ENCODE data around the gene AHRR.

The AHRR gene

DNA sequence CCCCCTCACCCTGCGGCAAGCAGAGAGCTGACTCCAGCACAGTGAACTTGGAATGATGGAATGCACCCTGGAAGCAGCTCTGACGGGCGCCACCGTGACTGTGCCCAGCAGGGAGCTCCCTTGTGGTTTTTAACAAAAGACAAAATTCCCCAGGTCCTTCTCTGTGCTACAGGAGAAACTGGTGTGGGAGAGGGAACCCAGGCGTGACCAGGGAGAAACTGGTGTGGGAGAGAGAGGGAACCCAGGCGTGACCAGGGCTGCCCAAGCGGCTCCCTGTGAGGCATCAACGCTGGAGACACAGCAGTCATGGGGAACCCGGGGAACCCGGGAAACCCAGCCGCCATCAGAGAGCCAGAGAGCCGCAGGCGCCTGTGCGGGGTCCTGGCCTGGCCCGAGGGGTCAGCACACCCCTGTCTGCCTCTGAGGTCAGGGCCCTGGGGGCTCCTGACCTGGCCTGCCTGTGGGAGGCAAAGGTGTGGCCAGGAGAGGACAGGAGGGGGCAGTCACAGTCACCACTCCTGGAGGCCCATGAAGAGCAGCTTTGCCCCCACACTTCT, 3.1 kb upstream of the AHRR start:
- Histone ChIP-seq H3K27ac (ENCODE audit: low read depth, low read length) (no peak overlapping the region), H3K27me3 (ENCODE audit: control insufficient read depth in 5 of 5, insufficient read depth in 4 of 5, low read length in 5 of 5) (peaks cover 17 to 40% (median 34%) of the 10 kb centered on the region in 5 donors), H3K9me3 (ENCODE audit: control insufficient read depth in 5 of 5, low read length in 5 of 5) (no peaks in the 10 kb centered on the region), H3K4me3 (ENCODE audit: low read depth in 1 of 5, low read length in 5 of 5) (no peak overlapping the region), H3K4me1 (ENCODE audit: control insufficient read depth in 5 of 5, insufficient read depth in 5 of 5, low read length in 5 of 5) (peaks cover 0 to 33% (median 18%) of the 10 kb centered on the region in 5 donors), H3K9ac (ENCODE audit: low read length in 5 of 5) (no peak overlapping the region), H3K36me3 (ENCODE audit: control insufficient read depth in 5 of 5, insufficient read depth in 5 of 5, low read length in 5 of 5) (peaks cover 4 to 41% (median 32%) of the 10 kb centered on the region in 5 donors)

- Histone ChIP-seq H3K4me1 (ENCODE audit: control insufficient read depth in 5 of 5, insufficient read depth in 5 of 5, low read length in 5 of 5) (peaks cover 0 to 30% (median 18%) of the 10 kb centered on the region in 5 donors), H3K4me3 (ENCODE audit: low read depth in 1 of 5, low read length in 5 of 5) (no peak overlapping the region), H3K9ac (ENCODE audit: low read length in 5 of 5) (no peak overlapping the region), H3K36me3 (ENCODE audit: control insufficient read depth in 5 of 5, insufficient read depth in 5 of 5, low read length in 5 of 5) (peaks cover 4 to 34% (median 25%) of the 10 kb centered on the region in 5 donors), H3K27ac (ENCODE audit: low read depth, low read length) (no peak overlapping the region), H3K27me3 (ENCODE audit: control insufficient read depth in 5 of 5, insufficient read depth in 4 of 5, low read length in 5 of 5) (peaks cover 19 to 43% (median 34%) of the 10 kb centered on the region in 5 donors), H3K9me3 (ENCODE audit: control insufficient read depth in 5 of 5, low read length in 5 of 5) (no peaks in the 10 kb centered on the region)
Measured at GRCh38 chr5:318931-319601, 2.4 kb upstream of the AHRR start.

DNA sequence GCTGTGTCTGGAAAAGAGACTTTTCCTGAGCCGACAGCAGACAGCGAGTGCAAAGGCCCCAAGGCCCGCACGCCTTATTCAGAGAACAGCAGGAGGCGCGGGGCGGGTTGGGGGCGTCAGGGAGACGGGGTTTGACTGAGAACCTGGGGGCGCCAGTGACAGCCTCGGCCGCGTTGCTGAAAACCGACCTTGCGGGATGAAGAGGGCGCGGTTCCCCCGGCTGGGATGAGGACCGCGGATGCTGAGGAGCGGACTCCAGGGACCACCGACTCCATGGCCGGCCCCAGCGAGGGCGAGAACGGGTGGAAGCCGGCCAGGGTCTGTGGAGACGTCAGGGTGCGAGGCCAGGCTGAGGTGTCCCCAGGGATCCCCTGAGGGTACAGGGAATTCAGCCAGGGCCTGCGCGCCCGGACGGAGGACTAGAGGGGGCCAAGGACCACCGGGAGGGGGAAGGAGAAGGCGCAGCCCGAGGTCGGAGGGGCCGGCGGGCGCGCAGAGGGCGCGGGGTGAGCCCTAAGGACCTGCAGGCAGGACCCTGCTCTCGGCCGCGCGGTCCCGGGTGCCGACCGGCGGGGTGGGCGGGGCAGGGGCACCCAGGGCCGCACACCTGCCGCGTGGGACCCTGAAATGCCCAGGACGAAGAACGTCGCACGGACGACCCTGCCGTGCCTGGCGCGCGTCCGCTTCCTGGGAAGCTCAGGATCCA, 837 bp upstream of the AHRR start:
- H3K27ac ChIP-seq (ENCODE audit: low read depth, low read length): no peak overlapping the region
- H3K9me3 ChIP-seq (ENCODE audit: control insufficient read depth in 5 of 5, low read length in 5 of 5): no peaks in the 10 kb centered on the region
- H3K4me1 ChIP-seq (ENCODE audit: control insufficient read depth in 5 of 5, insufficient read depth in 5 of 5, low read length in 5 of 5): peaks cover 0 to 25% (median 18%) of the 10 kb centered on the region in 5 donors
- H3K9ac ChIP-seq (ENCODE audit: low read length in 5 of 5): no peak overlapping the region
- H3K27me3 ChIP-seq (ENCODE audit: control insufficient read depth in 5 of 5, insufficient read depth in 4 of 5, low read length in 5 of 5): peaks cover 19 to 43% (median 36%) of the 10 kb centered on the region in 5 donors
- H3K4me3 ChIP-seq (ENCODE audit: low read depth in 1 of 5, low read length in 5 of 5): peak overlapping the region in 4 of 5 donors; percentile 11 to 57 (median 51)
- peaks cover 0 to 18% (median 9%) of the 10 kb centered on the region in 5 donors for H3K36me3 ChIP-seq (ENCODE audit: control insufficient read depth in 5 of 5, insufficient read depth in 5 of 5, low read length in 5 of 5)

GRCh38 chr5:321726-322251, 275 bp downstream of the AHRR start:
- Histone ChIP-seq H3K4me3 (ENCODE audit: low read depth in 1 of 5, low read length in 5 of 5) (peak overlapping the region in 4 of 5 donors; percentile 22 to 57 (median 51)), H3K4me1 (ENCODE audit: control insufficient read depth in 5 of 5, insufficient read depth in 5 of 5, low read length in 5 of 5) (peaks cover 0 to 25% (median 18%) of the 10 kb centered on the region in 5 donors), H3K9ac (ENCODE audit: low read length in 5 of 5) (no peak overlapping the region), H3K27ac (ENCODE audit: low read depth, low read length) (no peak overlapping the region), H3K9me3 (ENCODE audit: control insufficient read depth in 5 of 5, low read length in 5 of 5) (no peaks in the 10 kb centered on the region), H3K36me3 (ENCODE audit: control insufficient read depth in 5 of 5, insufficient read depth in 5 of 5, low read length in 5 of 5) (peaks cover 0 to 7% (median under 1%) of the 10 kb centered on the region in 5 donors), H3K27me3 (ENCODE audit: control insufficient read depth in 5 of 5, insufficient read depth in 4 of 5, low read length in 5 of 5) (peaks cover 19 to 43% (median 36%) of the 10 kb centered on the region in 5 donors)

DNA sequence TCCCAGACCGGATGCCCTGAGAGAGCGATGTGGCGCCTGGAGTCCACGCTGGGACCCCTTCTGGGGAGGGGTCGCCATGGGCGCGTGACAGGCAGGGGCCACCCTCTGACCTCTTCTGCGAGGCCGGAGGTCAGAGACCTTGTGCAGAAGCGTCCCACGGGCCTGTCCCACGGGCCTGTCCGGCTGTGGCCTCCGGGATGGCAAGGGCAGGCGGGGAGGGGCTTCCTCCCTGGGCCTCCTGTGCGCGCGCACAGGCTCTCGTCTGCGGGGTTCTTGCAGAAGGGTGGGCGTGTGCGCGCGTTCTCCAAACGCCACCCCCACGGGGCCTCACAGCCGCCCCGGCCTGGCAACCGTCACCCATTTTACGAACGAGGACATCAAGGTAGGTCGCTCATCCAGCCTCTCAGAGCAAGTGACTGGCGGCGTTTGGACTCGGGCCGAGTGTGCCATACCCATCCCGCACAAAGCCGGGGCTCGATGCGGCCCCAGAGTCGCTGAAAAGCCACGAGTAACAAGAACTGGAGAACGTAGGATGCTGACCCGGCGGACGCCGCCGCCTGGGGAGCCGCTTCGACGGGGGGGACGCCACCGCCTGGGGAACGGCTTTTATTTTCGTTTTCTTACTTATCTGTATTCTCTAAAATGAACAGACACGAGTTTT, 897 bp downstream of the AHRR start:
- Histone ChIP-seq H3K27me3 (ENCODE audit: control insufficient read depth in 5 of 5, insufficient read depth in 4 of 5, low read length in 5 of 5) (peaks cover 19 to 43% (median 36%) of the 10 kb centered on the region in 5 donors), H3K36me3 (ENCODE audit: control insufficient read depth in 5 of 5, insufficient read depth in 5 of 5, low read length in 5 of 5) (peaks cover 0 to under 1% (median 0%) of the 10 kb centered on the region in 5 donors), H3K27ac (ENCODE audit: low read depth, low read length) (no peak overlapping the region), H3K4me1 (ENCODE audit: control insufficient read depth in 5 of 5, insufficient read depth in 5 of 5, low read length in 5 of 5) (peaks cover 0 to 21% (median 18%) of the 10 kb centered on the region in 5 donors), H3K9me3 (ENCODE audit: control insufficient read depth in 5 of 5, low read length in 5 of 5) (no peaks in the 10 kb centered on the region), H3K4me3 (ENCODE audit: low read depth in 1 of 5, low read length in 5 of 5) (peak overlapping the region in 4 of 5 donors; percentile 22 to 57 (median 51)), H3K9ac (ENCODE audit: low read length in 5 of 5) (no peak overlapping the region)

GRCh38 chr5:322942-323879, 1.7 kb downstream of the AHRR start:
- Histone ChIP-seq H3K27me3 (ENCODE audit: control insufficient read depth in 5 of 5, insufficient read depth in 4 of 5, low read length in 5 of 5) (peaks cover 19 to 43% (median 36%) of the 10 kb centered on the region in 5 donors), H3K9ac (ENCODE audit: low read length in 5 of 5) (no peak overlapping the region), H3K9me3 (ENCODE audit: control insufficient read depth in 5 of 5, low read length in 5 of 5) (no peaks in the 10 kb centered on the region), H3K36me3 (ENCODE audit: control insufficient read depth in 5 of 5, insufficient read depth in 5 of 5, low read length in 5 of 5) (no peaks in the 10 kb centered on the region), H3K27ac (ENCODE audit: low read depth, low read length) (no peak overlapping the region), H3K4me3 (ENCODE audit: low read depth in 1 of 5, low read length in 5 of 5) (no peak overlapping the region), H3K4me1 (ENCODE audit: control insufficient read depth in 5 of 5, insufficient read depth in 5 of 5, low read length in 5 of 5) (peaks cover 0 to 20% (median 18%) of the 10 kb centered on the region in 5 donors)

GRCh38 chr5:324736-325612, 3.5 kb downstream of the AHRR start:
- Histone ChIP-seq H3K36me3 (ENCODE audit: control insufficient read depth in 5 of 5, insufficient read depth in 5 of 5, low read length in 5 of 5) (no peaks in the 10 kb centered on the region), H3K27me3 (ENCODE audit: control insufficient read depth in 5 of 5, insufficient read depth in 4 of 5, low read length in 5 of 5) (peaks cover 11 to 29% (median 22%) of the 10 kb centered on the region in 5 donors), H3K9me3 (ENCODE audit: control insufficient read depth in 5 of 5, low read length in 5 of 5) (no peaks in the 10 kb centered on the region), H3K9ac (ENCODE audit: low read length in 5 of 5) (no peak overlapping the region), H3K4me3 (ENCODE audit: low read depth in 1 of 5, low read length in 5 of 5) (no peak overlapping the region), H3K27ac (ENCODE audit: low read depth, low read length) (no peak overlapping the region), H3K4me1 (ENCODE audit: control insufficient read depth in 5 of 5, insufficient read depth in 5 of 5, low read length in 5 of 5) (peaks cover 0 to 20% (median 18%) of the 10 kb centered on the region in 5 donors)

DNA sequence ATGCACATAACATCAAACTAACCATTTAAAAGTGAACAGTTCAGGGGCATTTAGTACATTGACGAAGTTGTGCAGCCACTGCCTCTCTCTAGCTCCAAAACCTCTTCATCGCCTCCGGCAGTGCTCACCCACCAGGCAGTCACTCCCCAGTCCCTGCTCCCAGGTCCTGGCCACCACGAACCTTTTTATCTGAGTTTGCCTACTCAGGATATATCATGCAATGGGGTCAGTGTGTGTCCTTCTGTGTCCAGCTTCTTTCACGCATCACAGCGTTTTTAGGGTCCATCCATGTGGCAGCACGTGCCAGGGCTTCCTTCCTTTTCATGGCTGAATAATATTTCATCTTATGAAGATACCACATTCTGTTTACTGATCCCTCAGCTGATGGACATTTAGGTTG, 4.6 kb downstream of the AHRR start:
- no peak overlapping the region for H3K9ac ChIP-seq (ENCODE audit: low read length in 5 of 5)
- H3K36me3 ChIP-seq (ENCODE audit: control insufficient read depth in 5 of 5, insufficient read depth in 5 of 5, low read length in 5 of 5): no peaks in the 10 kb centered on the region
- no peaks in the 10 kb centered on the region for H3K9me3 ChIP-seq (ENCODE audit: control insufficient read depth in 5 of 5, low read length in 5 of 5)
- H3K4me3 ChIP-seq (ENCODE audit: low read depth in 1 of 5, low read length in 5 of 5): no peak overlapping the region
- H3K27me3 ChIP-seq (ENCODE audit: control insufficient read depth in 5 of 5, insufficient read depth in 4 of 5, low read length in 5 of 5): peaks cover 7 to 18% (median 13%) of the 10 kb centered on the region in 5 donors
- no peak overlapping the region for H3K27ac ChIP-seq (ENCODE audit: low read depth, low read length)
- peaks cover 0 to 13% (median 13%) of the 10 kb centered on the region in 5 donors for H3K4me1 ChIP-seq (ENCODE audit: control insufficient read depth in 5 of 5, insufficient read depth in 5 of 5, low read length in 5 of 5)

Data from subcutaneous abdominal adipose tissue (tissue), 5 donors.